Effector CD4-positive, alpha-beta T cell (primary cell): ENCODE results near the gene HHIPL1.

ENCODE experiments used
- DNase-seq: peaks from one replicate; pipeline ENCODE4 v3.0.0-alpha.2; 2020

HHIPL1 gene

DNA sequence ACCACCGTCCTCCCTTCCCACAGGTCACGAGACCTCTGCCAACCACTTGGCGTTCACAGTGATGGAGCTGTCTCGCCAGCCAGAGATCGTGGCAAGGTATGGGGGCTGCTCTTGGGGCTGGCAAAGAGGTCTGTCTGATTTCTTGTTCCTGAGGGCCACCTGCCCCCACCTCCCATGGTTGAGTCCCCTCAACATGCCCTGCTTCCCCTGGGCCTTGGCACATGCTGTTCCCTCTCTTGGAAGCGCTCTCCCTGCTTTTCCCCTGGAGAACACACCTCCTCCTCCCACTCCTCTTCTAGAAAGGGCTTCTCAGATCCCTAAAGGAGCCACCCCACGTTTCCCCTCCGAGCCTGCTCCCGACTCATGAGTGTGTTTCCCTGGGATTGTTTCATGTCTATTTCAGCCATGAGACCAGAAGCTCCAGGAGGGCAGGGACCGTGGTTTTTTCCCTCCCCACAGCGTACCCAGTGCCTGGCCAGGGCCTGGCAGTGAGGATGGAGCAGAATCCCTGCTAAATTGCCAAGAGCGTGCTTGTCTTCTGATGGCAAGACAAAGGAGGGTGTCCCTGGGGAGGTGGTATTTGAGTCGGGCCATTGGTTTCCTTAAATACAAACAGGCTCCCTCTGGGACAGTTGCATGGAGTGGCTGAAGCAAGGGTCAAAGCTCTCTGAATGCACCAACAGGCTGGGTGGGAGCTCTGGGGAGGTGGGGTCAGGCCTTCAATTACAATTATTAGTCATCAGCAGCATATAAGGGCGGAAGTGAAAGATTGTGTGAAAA, 73.3 kb downstream of the HHIPL1 start:
- DNase-seq = no peak

DNA sequence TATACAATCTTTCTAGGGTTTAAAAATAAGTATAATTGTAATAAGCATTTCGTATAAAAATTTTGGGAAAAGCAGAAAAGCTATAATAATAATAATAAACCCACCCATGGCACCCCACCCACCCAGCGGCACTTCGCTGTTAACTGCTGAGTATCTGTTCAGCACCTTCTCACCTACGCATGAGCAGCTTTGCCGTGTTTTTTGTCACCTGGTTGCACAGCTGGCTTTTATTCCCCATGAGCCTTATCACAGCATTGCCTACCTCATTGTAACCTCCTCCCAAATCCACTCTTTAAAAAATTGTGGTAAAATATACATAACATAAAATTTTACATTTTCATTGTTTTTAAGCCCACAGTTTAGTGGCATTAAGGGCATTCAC, 73.9 kb downstream of the HHIPL1 start:
- DNase-seq = no peak

DNA sequence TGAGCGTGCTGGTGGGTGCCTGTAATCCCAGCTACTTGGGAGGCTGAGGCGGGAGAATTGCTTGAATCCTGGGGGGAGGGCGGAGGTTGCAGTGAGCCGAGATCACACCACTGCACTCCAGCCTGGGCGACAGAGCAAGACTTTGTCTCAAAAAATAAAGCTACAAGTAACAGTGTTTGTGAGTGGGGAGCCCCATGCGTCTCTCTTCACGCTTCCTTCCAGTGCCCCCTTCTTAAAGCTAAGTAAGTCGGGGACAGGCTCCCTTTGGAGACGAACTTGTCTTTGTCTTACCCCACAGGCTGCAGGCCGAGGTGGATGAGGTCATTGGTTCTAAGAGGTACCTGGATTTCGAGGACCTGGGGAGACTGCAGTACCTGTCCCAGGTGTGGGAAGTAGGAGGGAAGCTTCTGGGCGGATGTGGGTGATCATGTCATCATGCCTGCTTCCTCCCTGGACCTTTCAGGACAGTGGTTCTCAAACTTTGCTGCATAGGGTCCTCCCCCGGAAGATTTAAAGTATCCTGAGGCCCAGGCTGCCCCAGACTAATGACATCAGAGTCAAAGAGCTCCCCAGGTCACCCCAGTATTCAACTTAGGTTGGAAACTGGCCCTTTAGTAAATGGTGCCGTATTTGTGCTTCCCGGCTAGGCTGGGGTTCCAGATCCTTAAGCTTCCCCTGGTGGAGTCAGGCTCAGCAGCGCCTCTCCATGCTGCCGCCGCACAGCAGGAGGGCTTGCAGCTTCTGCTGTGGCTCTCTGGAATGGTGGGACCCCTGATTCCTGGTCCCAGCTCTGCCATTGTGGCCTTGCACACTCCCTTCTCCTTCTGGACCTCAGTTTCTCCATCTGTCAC, 76.2 kb downstream of the HHIPL1 start:
- DNase-seq = no peak

DNA sequence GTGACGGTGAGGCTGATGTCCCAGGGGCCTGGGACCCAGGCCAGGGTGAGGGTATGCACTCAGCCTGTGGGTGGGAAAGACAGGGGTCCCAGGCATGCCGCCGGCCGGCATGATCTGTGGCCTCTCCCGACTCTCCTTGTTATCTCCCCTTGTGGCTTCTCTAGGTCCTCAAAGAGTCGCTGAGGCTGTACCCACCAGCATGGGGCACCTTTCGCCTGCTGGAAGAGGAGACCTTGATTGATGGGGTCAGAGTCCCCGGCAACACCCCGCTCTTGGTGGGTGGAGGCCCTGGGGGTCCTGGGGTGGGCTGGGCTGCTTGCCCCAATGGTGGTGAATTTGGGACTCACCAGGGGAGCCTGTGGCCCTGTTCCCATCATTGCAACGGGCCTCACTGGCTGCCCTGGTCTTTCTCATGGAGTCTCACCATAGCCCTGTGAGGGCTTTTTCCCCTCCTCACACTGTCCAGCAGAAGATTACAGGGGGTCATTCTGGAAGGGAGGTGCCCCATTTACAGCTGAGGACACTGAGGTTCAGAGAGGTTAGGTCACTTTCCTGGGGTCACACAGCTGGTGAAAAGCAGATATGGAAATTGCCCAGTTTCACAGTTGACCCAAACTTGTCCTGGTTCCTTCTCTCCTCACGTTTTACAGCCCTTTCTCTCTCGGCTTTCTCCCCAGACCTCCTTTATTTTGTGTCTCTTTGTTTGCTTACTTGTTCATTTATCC, 77.0 kb downstream of the HHIPL1 start:
- DNase-seq = no peak

DNA sequence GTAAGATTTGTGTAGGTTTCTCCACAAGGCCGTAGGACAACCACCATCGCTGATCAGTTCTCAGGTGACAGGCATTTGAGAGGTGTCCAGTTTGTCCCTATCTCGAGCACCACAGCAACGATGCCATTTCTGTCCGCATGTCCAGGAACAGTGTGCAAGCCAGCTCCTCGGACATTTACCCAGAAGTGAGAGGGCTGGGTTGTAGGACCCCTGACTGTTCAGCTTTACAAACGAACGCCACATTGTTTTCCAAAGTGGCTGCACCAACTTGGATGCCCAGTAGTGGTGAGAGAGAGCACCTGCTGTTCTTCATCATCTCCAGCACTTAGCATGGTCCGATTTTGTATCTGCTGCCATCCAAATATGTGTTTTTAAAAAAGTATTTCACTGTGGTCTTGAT, 77.8 kb downstream of the HHIPL1 start:
- DNase-seq = no peak

DNA sequence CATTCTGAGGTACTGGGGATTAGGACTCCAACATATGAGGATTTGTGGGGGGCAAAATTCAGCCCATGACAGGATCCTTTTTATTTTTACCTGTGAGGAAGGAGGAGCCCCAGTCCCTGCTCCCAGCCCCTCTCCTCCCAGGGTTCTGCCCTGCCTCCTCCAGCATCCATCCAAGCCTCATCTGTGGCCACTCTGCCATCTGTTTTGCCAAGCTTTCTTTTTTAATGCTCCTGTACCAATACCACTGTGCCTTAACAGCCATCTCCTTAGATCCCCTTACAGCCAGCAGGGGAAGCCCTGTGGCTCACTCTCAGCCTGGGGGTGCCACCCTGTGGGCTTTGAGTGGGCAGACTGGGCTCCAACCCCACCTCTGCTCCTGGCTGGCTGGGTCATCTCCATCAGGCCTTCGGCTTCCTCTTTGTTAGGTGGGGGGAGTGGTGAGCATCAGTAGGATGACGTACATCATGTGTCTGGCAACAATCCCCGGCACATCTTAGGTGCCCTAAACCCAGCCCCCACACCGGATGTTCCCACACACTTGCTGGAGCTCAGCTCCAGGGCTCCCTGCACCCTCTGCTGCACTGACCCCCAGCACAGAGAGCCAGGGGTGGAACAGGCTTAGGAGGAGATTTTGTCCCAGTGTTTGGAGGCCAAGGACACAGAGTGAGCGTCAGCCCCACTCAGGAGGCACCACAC, 79.4 kb downstream of the HHIPL1 start:
- DNase-seq = no peak

DNA sequence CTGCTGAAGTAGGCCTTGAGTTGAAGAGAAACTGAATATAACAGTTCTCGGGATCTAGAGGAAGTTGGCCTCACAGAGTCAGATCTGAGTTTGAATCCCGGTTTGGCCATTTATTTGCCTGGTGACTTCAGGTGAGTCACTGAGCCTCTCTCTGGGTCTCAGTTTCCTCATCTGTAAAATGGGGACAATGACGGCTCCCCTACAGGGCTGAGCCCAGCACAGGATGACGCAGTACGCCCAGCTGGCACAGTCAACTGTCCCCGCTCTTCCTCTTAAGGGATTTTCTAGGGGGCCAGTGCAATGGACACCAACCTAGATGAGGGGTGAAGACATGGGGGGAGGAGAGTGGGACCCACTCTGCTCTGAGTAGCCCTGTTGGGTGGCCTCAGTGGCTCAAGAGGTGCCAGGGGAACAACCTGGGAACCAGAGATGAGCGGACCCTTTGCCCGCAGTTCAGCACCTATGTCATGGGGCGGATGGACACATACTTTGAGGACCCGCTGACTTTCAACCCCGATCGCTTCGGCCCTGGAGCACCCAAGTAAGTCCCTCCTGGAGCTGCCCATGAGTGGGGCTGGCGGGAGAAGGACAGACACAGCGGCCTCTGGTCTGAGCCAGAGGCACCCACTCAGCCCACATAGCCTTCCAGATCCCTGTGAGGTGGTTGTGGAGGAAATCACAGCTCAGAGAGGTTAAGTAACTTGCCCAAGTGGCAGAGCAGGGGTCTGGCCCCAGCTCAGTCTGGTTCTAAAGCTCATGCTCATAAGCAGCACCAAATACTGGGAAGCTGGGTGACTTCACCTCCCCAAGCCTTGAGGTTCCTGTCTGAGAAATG, 80.2 kb downstream of the HHIPL1 start:
- no peak for DNase-seq

DNA sequence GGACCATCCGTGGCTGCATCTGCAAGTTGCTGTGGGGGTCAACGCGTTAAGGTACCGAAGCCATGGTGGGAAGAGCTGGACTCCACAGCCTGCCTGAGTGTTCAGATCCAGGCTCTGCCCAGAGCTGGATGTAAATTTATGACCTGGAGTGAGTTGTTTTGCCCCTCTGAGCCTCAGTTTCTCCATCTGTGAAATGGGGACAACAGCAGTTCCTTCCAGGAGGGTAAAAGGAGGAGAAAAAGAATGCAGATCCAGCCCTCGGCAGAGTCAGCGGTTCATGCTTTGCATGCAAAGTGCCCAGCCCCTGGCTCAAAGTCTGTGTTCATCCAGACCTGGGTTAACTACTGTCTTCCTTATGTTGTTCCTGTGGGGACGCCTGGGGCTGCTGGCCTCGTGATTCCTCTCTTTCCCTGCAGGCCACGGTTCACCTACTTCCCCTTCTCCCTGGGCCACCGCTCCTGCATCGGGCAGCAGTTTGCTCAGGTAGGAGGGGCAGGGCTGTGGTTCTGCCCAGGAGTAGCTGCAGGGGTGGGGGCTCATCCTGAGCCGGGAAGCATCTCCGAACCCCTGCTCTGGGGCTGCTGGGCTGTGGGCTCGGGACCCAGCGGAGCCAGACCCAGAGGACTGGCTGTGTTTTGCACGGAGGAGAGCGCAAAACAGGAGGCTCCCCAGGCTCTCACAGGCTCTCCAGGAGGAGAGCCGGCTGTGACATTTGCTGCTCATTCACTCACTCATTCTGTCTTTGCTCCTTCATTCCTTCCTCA, 81.0 kb downstream of the HHIPL1 start:
- DNase-seq = no peak

DNA sequence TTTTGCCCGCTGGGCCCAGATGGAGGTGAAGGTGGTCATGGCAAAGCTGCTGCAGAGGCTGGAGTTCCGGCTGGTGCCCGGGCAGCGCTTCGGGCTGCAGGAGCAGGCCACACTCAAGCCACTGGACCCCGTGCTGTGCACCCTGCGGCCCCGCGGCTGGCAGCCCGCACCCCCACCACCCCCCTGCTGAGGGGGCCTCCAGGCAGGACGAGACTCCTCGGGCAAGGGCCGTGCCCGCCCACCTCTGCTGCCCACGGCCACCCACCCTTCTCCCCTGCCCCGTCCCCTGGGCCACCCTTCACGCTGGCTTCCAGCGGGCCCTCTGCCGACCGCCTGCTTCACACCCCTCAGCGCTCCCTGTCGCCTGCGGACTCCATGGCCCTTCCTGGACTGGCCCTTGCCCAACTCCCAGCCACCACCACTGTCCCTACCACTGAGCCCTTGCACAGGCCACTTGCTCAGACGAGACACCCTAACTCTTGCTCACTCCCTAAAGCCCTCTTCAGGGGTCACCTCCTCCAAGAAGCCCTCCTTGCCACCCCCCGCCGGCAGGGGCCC, 81.7 kb downstream of the HHIPL1 start:
- no peak for DNase-seq

DNA sequence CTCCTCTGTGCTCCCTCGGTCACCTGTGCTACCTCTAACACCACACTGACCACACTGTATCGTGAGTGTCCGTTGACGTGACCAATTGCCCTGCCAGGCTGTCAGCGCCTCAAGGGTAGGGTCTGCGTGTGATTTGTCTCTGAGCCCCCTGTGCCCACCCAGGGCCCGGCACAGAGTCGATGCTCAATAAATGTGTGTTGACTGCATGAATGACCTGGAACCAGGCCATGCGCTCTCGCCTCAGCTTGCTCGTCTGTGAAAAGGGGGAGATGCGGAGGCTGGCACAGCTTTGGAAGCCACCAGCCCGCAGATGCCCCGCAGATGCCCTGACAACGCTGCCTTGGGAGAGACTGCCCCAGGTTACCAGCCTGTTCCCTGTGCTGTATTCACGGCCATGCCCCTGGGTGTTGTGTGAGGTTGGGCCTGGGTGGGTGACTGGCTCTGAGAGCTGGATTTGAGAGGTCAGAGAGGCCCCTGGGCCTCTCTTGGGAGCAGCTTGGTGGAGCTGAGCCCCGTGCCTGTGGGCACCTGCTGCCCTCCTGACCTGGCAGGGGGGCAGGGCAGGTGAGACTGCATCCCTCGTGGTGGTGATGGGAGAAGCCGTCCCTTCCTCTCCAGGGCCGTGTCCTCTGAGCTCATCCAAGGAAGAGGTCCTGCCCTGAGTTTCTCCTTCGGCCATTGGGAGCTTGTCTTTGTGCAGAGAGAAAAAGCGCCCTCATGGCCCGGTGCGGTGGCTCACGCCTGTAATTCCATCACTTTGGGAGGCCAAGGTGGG, 82.4 kb downstream of the HHIPL1 start:
- no peak for DNase-seq

DNA sequence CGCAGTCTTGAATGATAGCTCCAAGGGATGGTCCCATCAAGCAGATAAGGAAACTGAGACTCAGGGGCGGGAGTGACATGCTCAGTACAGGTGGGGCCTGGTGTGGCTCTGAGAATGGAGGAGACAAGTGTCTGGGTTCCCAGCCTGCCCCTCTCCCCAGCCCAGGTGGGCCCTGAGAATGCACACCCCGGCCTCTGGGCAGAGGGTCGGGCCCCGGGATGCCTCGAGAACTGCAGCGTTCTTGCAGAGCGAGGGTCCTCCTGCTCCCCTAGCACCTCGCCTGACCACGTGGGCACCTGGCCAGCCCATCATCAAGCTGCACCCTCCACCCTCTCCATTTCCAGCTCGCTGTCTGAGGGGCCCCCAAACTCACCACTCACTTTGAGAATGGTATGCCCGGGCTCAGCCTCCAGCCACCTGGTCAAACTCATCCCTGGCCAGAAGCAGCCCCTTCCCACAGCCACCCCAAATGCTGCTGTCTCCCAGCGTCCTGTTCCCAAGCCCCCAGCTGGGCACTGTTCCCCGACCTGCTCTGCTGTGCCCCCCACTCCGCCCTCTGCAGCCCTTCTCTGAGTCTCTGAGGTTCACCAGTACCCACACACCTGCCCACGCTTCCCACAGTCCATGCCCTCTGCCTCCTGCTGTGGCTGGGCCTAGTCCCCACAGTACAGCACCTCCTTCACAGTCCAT, 83.4 kb downstream of the HHIPL1 start:
- DNase-seq = no peak

DNA sequence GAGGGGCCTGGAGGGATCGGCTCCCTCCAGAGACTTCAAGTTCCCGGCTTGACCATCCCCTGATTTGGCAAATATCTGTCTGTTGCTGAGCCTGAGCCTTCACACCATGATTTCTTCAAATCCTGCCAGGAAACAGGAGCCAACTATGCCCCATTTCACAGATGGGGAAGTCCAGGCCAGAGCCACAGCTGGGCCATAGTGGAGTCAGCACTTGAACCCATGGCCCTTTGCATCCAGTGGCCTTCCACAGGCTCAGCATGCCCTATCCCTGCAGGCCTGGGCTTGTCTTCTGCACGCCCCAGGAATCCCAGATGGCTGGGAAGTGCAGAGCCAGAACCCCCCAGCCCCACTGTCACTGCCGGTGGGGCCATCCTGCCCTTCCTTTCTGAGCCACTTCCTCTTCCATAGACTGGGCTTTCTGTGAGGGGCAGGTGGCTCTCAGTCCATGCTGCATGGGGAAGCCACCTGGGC, 84.1 kb downstream of the HHIPL1 start:
- DNase-seq = no peak
